Neuronal stem cell (in vitro differentiated cells): ENCODE results near the gene NOXO1.
A peak's percentile ranks its signal among the peaks of the same experiment; 100 is the strongest.

Experiments used
- DNase-seq: peaks from one replicate; pipeline ENCODE4 v3.0.0-alpha.2; 2013; ENCODE audit warnings: low spot score
- H2AFZ ChIP-seq: one replicate; pipeline ENCODE4 v1.6.1; 2013; ENCODE audit warnings: mild to moderate bottlenecking, low read length, inconsistent platforms
- H2AK5ac ChIP-seq: 2 replicates; pipeline ENCODE4 v1.6.1; 2013; ENCODE audit warnings: low read depth, mild to moderate bottlenecking, inconsistent platforms, low read length, moderate library complexity, mixed read lengths
- H2BK120ac ChIP-seq: 2 replicates; pipeline ENCODE4 v1.6.1; 2013; ENCODE audit warnings: low read depth, mild to moderate bottlenecking, inconsistent platforms, low read length, moderate library complexity, mixed read lengths
- H2BK12ac ChIP-seq: one replicate; pipeline ENCODE4 v1.6.1; 2013; ENCODE audit warnings: low read length, inconsistent platforms
- H2BK15ac ChIP-seq: 2 replicates; pipeline ENCODE4 v1.6.1; 2013; ENCODE audit warnings: mild to moderate bottlenecking, low read length, inconsistent platforms, mixed read lengths
- H2BK5ac ChIP-seq: one replicate; pipeline ENCODE4 v1.6.1; 2013; ENCODE audit warnings: inconsistent platforms, mild to moderate bottlenecking, low read length, moderate library complexity
- H3K14ac ChIP-seq: one replicate; pipeline ENCODE4 v1.6.1; 2013; ENCODE audit warnings: low read length, inconsistent platforms
- H3K18ac ChIP-seq: 2 replicates; pipeline ENCODE4 v1.6.1; 2013; ENCODE audit warnings: low read length, inconsistent platforms
- H3K23ac ChIP-seq: 2 replicates; pipeline ENCODE4 v1.6.1; 2013; ENCODE audit warnings: low read depth, mild to moderate bottlenecking, mixed read lengths, low read length, inconsistent platforms; ENCODE audit not compliant: poor library complexity
- H3K27ac ChIP-seq: replicated peaks from 3 replicates; pipeline ENCODE4 v1.5.1; 2013; ENCODE audit warnings: low read length, inconsistent platforms
- H3K27me3 ChIP-seq, 3 experiments: 2 replicates each; pipeline ENCODE4 v1.6.1; 2013; ENCODE audit warnings: low read length in 3 of 3, mild to moderate bottlenecking in 2 of 3, inconsistent platforms in 1 of 3, low read depth in 1 of 3, mixed read lengths in 1 of 3, moderate library complexity in 1 of 3; ENCODE audit not compliant: control insufficient read depth in 3 of 3, insufficient read depth in 3 of 3
- H3K36me3 ChIP-seq, 2 donors: replicated peaks in 1 of 2; 2 replicates each; pipeline ENCODE4 v1.6.1; 2013; ENCODE audit warnings: low read length in 2 of 2; ENCODE audit not compliant: control insufficient read depth in 2 of 2, insufficient read depth in 2 of 2
- H3K4ac ChIP-seq: 2 replicates; pipeline ENCODE4 v1.6.1; 2013; ENCODE audit warnings: inconsistent platforms, mild to moderate bottlenecking, low read length, moderate library complexity
- H3K4me1 ChIP-seq, 2 donors: 1 replicate in 1 of 2; 2 replicates in 1 of 2; pipeline ENCODE4 v1.6.1; 2013; ENCODE audit warnings: low read length in 2 of 2, low read depth in 1 of 2; ENCODE audit not compliant: control insufficient read depth in 2 of 2, insufficient read depth in 1 of 2
- H3K4me2 ChIP-seq: one replicate; pipeline ENCODE4 v1.6.1; 2013; ENCODE audit warnings: mild to moderate bottlenecking, low read length, inconsistent platforms; ENCODE audit not compliant: insufficient read depth, poor library complexity, severe bottlenecking
- H3K4me3 ChIP-seq, 2 donors: 2 replicates each; pipeline ENCODE4 v1.5.1; 2013; ENCODE audit warnings: low read length in 2 of 2, mild to moderate bottlenecking in 2 of 2, inconsistent platforms in 1 of 2, moderate library complexity in 1 of 2
- H3K79me1 ChIP-seq: one replicate; pipeline ENCODE4 v1.6.1; 2013; ENCODE audit warnings: low read depth, mild to moderate bottlenecking, inconsistent platforms, low read length, moderate library complexity
- H3K9ac ChIP-seq: one replicate; pipeline ENCODE4 v1.6.1; 2013; ENCODE audit warnings: mild to moderate bottlenecking, low read depth, low read length, inconsistent platforms; ENCODE audit not compliant: poor library complexity
- H3K9me3 ChIP-seq, 2 donors: replicated peaks in 1 of 2; 2 replicates each; pipeline versions ENCODE3 to v1.6.1; 2013; ENCODE audit warnings: low read length in 2 of 2, mild to moderate bottlenecking in 2 of 2, inconsistent platforms in 1 of 2, low read depth in 1 of 2, mixed read lengths in 1 of 2, moderate library complexity in 1 of 2; ENCODE audit not compliant: control insufficient read depth in 2 of 2, insufficient read depth in 1 of 2
- H4K8ac ChIP-seq: one replicate; pipeline ENCODE4 v1.6.1; 2013; ENCODE audit warnings: low read depth, mild to moderate bottlenecking, inconsistent platforms, low read length, moderate library complexity
- H4K91ac ChIP-seq: one replicate; pipeline ENCODE4 v1.6.1; 2013; ENCODE audit warnings: low read length, low read depth, mild to moderate bottlenecking, inconsistent platforms; ENCODE audit not compliant: poor library complexity
- WGBS, 2 donors: extraction: QIAGEN DNeasy Blood & Tissue Kit; methylation state at CpG; one replicate each; pipeline ENCODE4 v1.1.7; 2013; ENCODE audit warnings: missing lambda C conversion rate in 2 of 2, mixed read lengths in 1 of 2; ENCODE audit not compliant: insufficient read length in 2 of 2, insufficient replicate concordance in 1 of 2; ENCODE audit errors: extremely low coverage in 2 of 2; 5-methylcytosine and 5-hydroxymethylcytosine counted together

Gene NOXO1

GRCh38 chr16:2008631-2009163, 27.4 kb upstream of the NOXO1 start:
- no CpG with 5 or more reads among the region's 23 CpGs for WGBS, 2 donors

GRCh38 chr16:2008009-2008526, 26.8 kb upstream of the NOXO1 start:
- Histone ChIP-seq H3K4ac (peak overlapping the region; percentile 37), H3K4me1 (peaks cover 28 to 35% of the 10 kb centered on the region in 2 donors), H4K91ac (peak overlapping the region; percentile 85), H3K18ac (no peak overlapping the region), H2BK5ac (no peak overlapping the region), H3K27me3 (no peaks in the 10 kb centered on the region), H3K9ac (peak overlapping the region; percentile 70), H3K4me2 (no peak overlapping the region), H2AFZ (no peak overlapping the region), H2BK120ac (no peak overlapping the region), H3K36me3 (peaks cover 9 to 25% of the 10 kb centered on the region in 2 donors), H3K4me3 (peak overlapping the region in 1 of 2 donors; percentile 65), H3K14ac (no peak overlapping the region), H2BK12ac (peak overlapping the region; percentile 16), H3K9me3 (no peaks in the 10 kb centered on the region), H2AK5ac (no peak overlapping the region), H3K27ac (no peak overlapping the region), H3K23ac (peak overlapping the region; percentile 31), H2BK15ac (no peak overlapping the region), H3K79me1 (peaks cover 37% of the 10 kb centered on the region), H4K8ac (peak overlapping the region; percentile 17)
- DNase-seq, result no peak
- no CpG with 5 or more reads among the region's 15 CpGs for WGBS, 2 donors

More at GRCh38 chr16:2008631-2009163, 27.4 kb upstream of the NOXO1 start:
- H3K9ac ChIP-seq, result peak overlapping the region; percentile 96
- no peak overlapping the region for H3K27ac ChIP-seq
- H3K4ac ChIP-seq, result no peak overlapping the region
- H3K9me3 ChIP-seq, result no peaks in the 10 kb centered on the region
- H4K91ac ChIP-seq, result no peak overlapping the region
- H2BK12ac ChIP-seq, result no peak overlapping the region
- no peaks in the 10 kb centered on the region for H3K27me3 ChIP-seq
- no peak overlapping the region for H2BK5ac ChIP-seq
- H3K4me2 ChIP-seq, result peak overlapping the region; percentile 80
- H2BK120ac ChIP-seq, result no peak overlapping the region
- H3K23ac ChIP-seq, result peak overlapping the region; percentile 48
- peak overlapping the region; percentile 11 for H2AK5ac ChIP-seq
- peaks cover 34% of the 10 kb centered on the region for H3K79me1 ChIP-seq
- H3K4me1 ChIP-seq, result peaks cover 25 to 32% of the 10 kb centered on the region in 2 donors
- no peak overlapping the region for H4K8ac ChIP-seq
- H3K14ac ChIP-seq, result peak overlapping the region; percentile 49
- no peak for DNase-seq
- H3K4me3 ChIP-seq, result peak overlapping the region; percentile 65 to 99
- peak overlapping the region; percentile 78 for H2AFZ ChIP-seq
- peaks cover 8 to 19% of the 10 kb centered on the region in 2 donors for H3K36me3 ChIP-seq
- peak overlapping the region; percentile 82 for H3K18ac ChIP-seq
- H2BK15ac ChIP-seq, result no peak overlapping the region

- no peak overlapping the region for H4K91ac ChIP-seq
- peak overlapping the region; percentile 71 for H3K14ac ChIP-seq
- H3K36me3 ChIP-seq, result peaks cover 13 to 33% of the 10 kb centered on the region in 2 donors
- peak overlapping the region; percentile 43 for H3K23ac ChIP-seq
- peak overlapping the region in 1 of 2 donors; percentile 65 for H3K4me3 ChIP-seq
- H3K27me3 ChIP-seq, result no peaks in the 10 kb centered on the region
- H3K18ac ChIP-seq, result no peak overlapping the region
- DNase-seq, result no peak
- peak overlapping the region; percentile 53 for H2BK5ac ChIP-seq
- H3K27ac ChIP-seq, result no peak overlapping the region
- H2BK120ac ChIP-seq, result no peak overlapping the region
- no peaks in the 10 kb centered on the region for H3K9me3 ChIP-seq
- no peak overlapping the region for H2BK15ac ChIP-seq
- H3K4ac ChIP-seq, result peak overlapping the region; percentile 66
- H2AK5ac ChIP-seq, result peak overlapping the region; percentile 81
- peaks cover 28 to 35% of the 10 kb centered on the region in 2 donors for H3K4me1 ChIP-seq
- H4K8ac ChIP-seq, result no peak overlapping the region
- no peak overlapping the region for H3K4me2 ChIP-seq
- H3K79me1 ChIP-seq, result peaks cover 42% of the 10 kb centered on the region
- no CpG with 5 or more reads among the region's 16 CpGs for WGBS, 2 donors
- peak overlapping the region; percentile 63 for H2BK12ac ChIP-seq
- no peak overlapping the region for H2AFZ ChIP-seq
- H3K9ac ChIP-seq, result peak overlapping the region; percentile 78
These were observed 26.0 kb upstream of the NOXO1 start for GRCh38 chr16:2007081-2007836.

GRCh38 chr16:2006317-2006716, 25.0 kb upstream of the NOXO1 start:
- Histone ChIP-seq H3K9ac (peak overlapping the region; percentile 60), H2AK5ac (peak overlapping the region; percentile 81), H2AFZ (no peak overlapping the region), H3K79me1 (peaks cover 47% of the 10 kb centered on the region), H3K23ac (no peak overlapping the region), H3K4ac (no peak overlapping the region), H2BK15ac (no peak overlapping the region), H4K8ac (peak overlapping the region; percentile 65), H2BK12ac (peak overlapping the region; percentile 73), H3K18ac (no peak overlapping the region), H3K14ac (peak overlapping the region; percentile 71), H3K4me2 (no peak overlapping the region), H3K4me3 (no peak overlapping the region), H2BK5ac (peak overlapping the region; percentile 53), H3K9me3 (no peaks in the 10 kb centered on the region), H2BK120ac (no peak overlapping the region), H3K4me1 (peaks cover 28 to 35% of the 10 kb centered on the region in 2 donors), H3K27me3 (no peaks in the 10 kb centered on the region), H3K36me3 (peaks cover 22 to 43% of the 10 kb centered on the region in 2 donors), H4K91ac (no peak overlapping the region), H3K27ac (no peak overlapping the region)
- no CpG with 5 or more reads among the region's 8 CpGs for WGBS, 2 donors
- DNase-seq, result no peak
